Stimulated activated CD4-positive, alpha-beta T cell treated with anti-CD3 and anti-CD28 coated beads, Interleukin-4, amount 100 ng/mL, for 1 hour (primary cell): ENCODE measurements around the gene CXXC1.
"Not testable (repeated sequence)": the region's sequence is repeated elsewhere in the genome, so short reads cannot be mapped to it uniquely, and the experiment has no call there.

ENCODE experiments used
- DNase-seq: peaks from one replicate; pipeline ENCODE4 v3.0.0-alpha.2; 2020

CXXC1 gene

DNA sequence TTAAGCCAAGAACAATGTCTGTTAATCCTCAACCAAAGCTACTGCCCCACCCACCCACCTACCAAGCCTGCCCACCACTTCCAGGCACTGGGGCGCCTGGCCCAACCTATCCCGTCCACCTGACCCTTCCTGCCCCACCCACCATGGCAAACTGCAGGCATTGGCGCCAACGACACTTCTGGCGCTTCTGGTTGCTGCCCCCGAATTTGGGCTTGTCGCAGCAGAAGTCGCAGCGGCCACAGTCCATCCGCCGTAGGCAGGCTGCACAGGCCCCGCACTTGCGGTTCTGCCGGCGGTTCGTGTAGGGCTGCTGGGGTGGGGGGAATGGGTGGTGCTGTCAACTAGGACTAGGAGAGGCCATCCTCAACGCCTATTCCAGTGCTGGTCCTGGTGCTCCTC lies 13.4 kb downstream of the CXXC1 start:
- no peak for DNase-seq

DNA sequence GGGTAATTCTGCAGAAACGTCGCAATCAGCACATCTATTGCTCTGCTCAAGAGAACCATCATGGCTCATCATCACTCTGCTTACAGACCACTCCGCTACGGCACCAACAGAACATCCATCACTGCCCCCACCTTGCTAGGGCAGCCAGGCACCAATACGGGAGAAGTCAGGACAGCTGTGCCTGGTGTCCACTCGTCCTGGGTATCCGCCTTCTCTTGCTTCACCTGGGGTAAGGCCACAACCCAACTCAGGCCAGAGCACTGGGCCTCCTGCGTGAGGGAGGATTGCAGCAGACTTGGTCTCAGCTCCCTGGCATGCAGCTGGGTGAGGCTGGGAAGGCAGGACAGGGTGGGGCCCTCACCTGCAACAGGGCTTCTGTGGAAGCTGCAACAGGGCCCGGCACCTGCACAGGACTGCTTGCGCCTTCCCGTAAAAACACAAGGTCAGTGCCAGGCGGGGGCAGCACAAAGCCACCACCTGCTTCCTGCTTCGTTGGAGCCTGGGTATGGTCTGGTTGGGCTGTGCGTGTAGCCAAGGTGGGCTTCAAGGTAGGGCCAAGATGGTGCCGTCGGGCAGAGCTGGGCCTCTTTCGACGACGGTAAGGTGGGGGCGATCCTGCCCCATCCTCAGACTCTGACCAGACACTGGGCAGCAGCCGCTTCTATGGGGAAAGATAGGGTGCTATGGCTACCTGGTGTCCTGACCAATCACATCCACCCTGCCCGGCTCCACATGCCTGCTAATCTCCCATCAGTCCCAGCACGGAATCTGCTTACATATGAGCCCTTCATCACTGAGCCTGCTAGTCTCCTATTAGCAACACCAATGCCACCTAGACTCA lies 14.1 kb downstream of the CXXC1 start:
- DNase-seq = no peak

DNA sequence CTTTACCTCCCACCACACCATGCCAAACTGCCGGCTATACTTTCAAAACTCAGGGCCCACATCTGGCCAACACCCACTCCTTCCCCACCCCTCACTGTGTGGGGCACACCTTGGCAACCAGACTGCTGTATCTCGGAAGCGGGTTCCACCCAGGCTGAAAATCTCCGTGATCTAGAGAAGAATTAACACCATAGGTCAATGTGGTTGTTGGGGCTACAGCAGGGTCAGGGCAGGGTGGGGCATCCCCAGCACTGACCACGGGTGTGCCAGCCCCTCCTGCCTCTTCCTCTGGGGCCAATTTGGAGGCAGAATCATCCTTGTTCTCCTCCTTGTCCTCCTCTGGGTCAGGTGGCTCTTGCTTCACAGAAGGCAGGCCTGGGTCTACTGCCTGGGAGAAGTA lies 14.9 kb downstream of the CXXC1 start:
- DNase-seq = no peak

- peak; percentile 81 for DNase-seq
Observed at GRCh38 chr18:50268022-50268747, 19.3 kb downstream of the CXXC1 start.

- peak; percentile 81 for DNase-seq
Observed at GRCh38 chr18:50266248-50266704, 21.2 kb downstream of the CXXC1 start, which contains the start of gene CFAP53. Gene CFAP53, minus strand, starts transcription at chr18:50266495. Its CDS starts 91 bp downstream, at chr18:50266404.

- DNase-seq = no peak
Observed at GRCh38 chr18:50262977-50263376, 24.5 kb downstream of the CXXC1 start.

DNA sequence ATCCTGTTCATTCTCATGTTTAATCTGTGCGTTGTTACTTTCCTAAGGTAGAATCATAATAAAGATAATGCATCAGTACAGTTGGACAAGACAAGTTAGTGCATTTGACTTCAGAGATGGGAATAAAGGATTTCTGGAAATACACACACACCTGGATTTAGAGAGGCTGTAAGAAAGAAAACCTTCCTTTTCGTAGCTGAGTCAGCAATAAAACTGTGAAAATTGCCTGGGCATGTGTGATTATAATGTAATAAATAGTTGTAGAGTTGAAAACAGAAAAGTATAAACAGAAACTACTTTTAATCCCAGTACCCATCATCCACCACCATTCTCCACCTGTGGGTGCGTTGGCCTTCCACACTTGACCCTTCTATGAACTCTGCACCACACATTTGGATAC lies 36.6 kb downstream of the CXXC1 start:
- DNase-seq = no peak

- DNase-seq = no peak
Observed at GRCh38 chr18:50249576-50249975, 37.9 kb downstream of the CXXC1 start.

DNA sequence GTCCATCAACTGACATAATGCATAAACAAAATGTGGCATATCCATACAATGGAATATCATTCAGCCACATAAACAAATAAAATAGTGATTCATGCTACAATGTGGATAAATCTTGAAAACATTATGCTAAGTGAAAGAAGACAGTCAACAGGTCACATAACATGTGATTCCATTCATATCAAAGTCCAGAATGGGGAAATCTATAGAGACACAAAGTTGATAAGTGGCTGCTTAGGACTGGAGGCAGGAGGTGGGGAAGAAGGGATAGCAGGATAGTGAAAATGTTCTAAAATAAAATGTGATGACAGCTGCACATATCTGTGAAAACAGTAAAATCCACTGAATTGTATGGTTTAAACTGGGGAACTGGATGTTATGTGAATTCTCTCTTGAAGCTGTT lies 39.9 kb downstream of the CXXC1 start:
- DNase-seq = no peak

GRCh38 chr18:50241768-50242167 lies 45.7 kb downstream of the CXXC1 start:
- DNase-seq = not testable (repeated sequence)

DNA sequence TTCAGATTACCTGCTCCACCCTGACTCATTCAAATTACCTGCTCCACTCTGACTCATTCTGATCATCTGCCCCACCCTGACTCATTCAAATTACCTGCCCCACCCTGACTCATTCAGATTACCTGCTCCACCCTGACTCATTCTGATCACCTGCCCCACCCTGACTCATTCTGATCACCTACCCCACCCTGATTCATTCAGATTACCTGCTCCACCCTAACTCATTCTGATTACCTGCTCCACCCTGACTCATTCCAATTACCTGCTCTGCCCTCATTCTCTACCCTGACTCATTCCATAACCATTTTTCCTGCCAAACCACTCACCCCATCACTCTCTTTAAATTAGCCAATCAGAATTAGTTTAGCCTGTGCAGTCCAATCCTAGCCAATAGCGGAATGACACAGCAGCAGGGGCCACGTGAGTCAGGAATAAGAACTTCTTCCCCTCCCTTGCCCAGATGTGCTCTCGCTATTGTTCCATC lies 47.4 kb downstream of the CXXC1 start:
- no peak for DNase-seq

GRCh38 chr18:50232419-50232818 lies 55.1 kb downstream of the CXXC1 start:
- no peak for DNase-seq
